ENCODE results near the gene C1orf159.

C1orf159 gene

DNA sequence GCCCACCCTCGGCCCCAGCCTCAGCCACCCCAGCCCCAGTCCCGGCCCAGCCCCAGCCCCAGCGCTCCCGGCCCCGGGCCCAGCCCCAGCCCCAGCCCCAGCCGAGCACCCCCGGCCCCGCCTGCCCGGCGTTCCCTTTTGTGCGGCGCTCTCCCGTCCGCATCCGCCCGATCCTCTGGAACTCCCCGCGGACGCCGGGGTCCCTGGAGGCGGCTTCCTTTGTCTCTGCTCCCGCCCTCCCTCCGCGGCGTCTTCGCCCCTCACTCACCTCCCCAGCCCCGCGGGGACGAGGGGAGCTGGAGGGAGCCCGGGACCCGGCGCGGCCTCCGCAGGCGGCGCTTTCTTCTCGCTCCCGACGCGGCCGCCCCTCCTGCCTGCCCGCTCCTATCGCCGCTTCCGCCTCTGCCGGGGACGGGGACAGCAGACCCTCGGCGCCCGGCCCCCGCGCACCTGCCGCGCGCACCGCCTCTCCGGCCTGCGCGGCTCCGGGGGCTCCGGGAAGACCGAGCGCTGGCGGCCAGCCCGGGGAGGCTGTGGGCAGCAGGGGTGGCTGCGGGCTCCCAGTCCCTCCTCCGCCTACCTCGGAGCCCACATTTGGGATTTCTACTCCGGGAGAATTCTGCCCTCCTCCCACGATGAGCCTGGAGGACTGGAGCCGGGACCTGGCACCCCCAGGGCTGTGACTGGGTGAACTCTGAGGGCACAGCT, 82.0 kb downstream of the C1orf159 start:
- Histone ChIP-seq H3K9me3 (ENCODE audit: control insufficient read depth, insufficient read depth, low read length) (no peaks in the 10 kb centered on the region), H3K27ac (ENCODE audit: low read length) (no peak overlapping the region), H3K4me1 (ENCODE audit: control insufficient read depth, insufficient read depth, low read length) (peaks cover 8% of the 10 kb centered on the region), H3K27me3 (ENCODE audit: control insufficient read depth, insufficient read depth, low read length) (no peaks in the 10 kb centered on the region), H3K36me3 (ENCODE audit: control insufficient read depth, insufficient read depth, low read length) (peaks cover 5% of the 10 kb centered on the region; the same call in 1 of the 2 replicates), H3K4me3 (ENCODE audit: low read length) (peak overlapping the region; percentile 58; the same call in 1 of the 2 replicates)
- no CpG with 5 or more reads among the region's 71 CpGs for WGBS (ENCODE audit: insufficient coverage, insufficient read length)
- no peak for DNase-seq (ENCODE audit: low read depth, low spot score)

DNA sequence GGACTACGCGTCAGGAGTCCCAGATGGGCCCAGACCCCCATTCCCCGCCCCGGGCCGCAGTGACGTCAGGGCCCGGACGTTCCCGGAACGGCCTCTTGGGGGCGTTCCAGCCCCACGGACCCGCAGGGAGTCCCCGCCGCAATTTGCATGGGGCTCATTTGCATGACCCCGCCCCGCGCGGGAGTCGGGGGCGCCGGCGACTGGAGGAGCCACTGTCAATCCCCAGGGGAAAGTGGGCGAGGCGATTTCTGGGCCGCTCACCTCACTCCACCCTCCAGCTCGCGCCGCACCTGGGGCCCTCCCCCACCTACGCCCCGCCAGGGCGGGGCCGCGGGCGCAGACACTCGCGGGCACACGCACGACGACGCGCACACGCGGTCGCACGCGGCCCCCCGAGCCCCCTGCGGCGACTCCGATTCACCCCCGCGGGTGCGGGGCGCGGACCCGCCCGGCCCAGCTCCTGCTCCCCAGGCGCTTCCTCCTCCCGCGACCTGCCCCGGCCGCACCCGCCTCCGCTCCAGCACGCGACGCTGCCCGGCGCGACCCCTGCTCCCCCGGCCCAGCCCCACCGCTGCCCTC, 82.8 kb downstream of the C1orf159 start:
- H3K27ac ChIP-seq (ENCODE audit: low read length), result no peak overlapping the region
- H3K9me3 ChIP-seq (ENCODE audit: control insufficient read depth, insufficient read depth, low read length), result no peaks in the 10 kb centered on the region
- peaks cover 5% of the 10 kb centered on the region; the same call in 1 of the 2 replicates for H3K36me3 ChIP-seq (ENCODE audit: control insufficient read depth, insufficient read depth, low read length)
- DNase-seq (ENCODE audit: low read depth, low spot score), result peak; percentile 87
- H3K27me3 ChIP-seq (ENCODE audit: control insufficient read depth, insufficient read depth, low read length), result no peaks in the 10 kb centered on the region
- H3K4me3 ChIP-seq (ENCODE audit: low read length), result peak overlapping the region; percentile 58; the same call in 1 of the 2 replicates
- WGBS (ENCODE audit: insufficient coverage, insufficient read length), result no CpG with 5 or more reads among the region's 73 CpGs
- H3K4me1 ChIP-seq (ENCODE audit: control insufficient read depth, insufficient read depth, low read length), result peaks cover 8% of the 10 kb centered on the region

DNA sequence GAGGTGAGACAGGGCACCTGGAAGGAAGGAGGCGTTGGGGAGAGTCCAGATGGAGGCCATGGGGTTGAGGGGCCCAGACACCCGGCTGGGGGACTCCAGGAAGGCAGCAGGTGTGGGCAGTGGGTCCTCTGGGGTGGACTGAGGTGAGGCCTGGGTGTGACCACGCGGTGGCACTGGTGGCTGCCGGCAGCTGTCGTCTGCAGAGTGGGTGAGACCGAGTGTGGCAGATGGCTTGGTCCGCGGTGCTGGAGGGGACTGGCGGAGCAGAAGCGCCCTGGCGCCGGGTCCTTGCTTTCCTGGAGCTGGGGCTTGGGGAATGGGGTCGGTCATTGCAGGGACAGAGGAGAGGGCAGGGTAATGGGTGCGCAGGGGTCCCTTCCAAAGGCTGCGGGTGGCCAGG, 83.5 kb downstream of the C1orf159 start:
- H3K27me3 ChIP-seq (ENCODE audit: control insufficient read depth, insufficient read depth, low read length), result no peaks in the 10 kb centered on the region
- H3K27ac ChIP-seq (ENCODE audit: low read length), result no peak overlapping the region
- no peak for DNase-seq (ENCODE audit: low read depth, low spot score)
- H3K36me3 ChIP-seq (ENCODE audit: control insufficient read depth, insufficient read depth, low read length), result peaks cover 9% of the 10 kb centered on the region; the same call in 1 of the 2 replicates
- H3K4me3 ChIP-seq (ENCODE audit: low read length), result peak overlapping the region; percentile 12; the same call in 1 of the 2 replicates
- no peaks in the 10 kb centered on the region for H3K9me3 ChIP-seq (ENCODE audit: control insufficient read depth, insufficient read depth, low read length)
- H3K4me1 ChIP-seq (ENCODE audit: control insufficient read depth, insufficient read depth, low read length), result peaks cover 8% of the 10 kb centered on the region
- WGBS (ENCODE audit: insufficient coverage, insufficient read length), result no CpG with 5 or more reads among the region's 16 CpGs

Data from iPS DF 6.9 (cell line).